COLO829 (cell line): ENCODE measurements around the gene CTBP1.

Experiments used
- DNase-seq: peaks from one replicate; pipeline ENCODE4 v3.0.0; 2012; ENCODE audit warnings: low spot score

Gene CTBP1

DNA sequence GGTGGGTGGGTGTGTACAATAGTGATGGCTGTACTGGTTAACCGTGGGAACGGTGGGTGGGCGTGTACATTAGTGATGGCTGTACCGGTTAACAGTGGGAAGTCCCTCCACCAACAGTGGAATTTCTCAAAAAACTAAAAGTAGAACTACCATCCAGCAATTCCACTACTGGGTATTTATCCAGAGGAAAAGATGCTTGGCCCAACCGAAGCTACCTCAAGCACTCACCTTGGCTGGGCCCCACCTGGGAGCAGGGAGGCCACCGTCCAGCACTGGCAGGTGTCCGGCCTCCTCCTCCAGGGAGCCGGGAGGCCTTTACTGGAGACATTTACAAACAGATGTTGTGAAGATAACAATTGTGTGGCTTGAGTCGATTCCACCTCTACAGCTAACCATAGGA is 34.8 kb upstream of the CTBP1 start:
- no peak for DNase-seq

- no peak for DNase-seq
Measured at GRCh38 chr4:1279253-1279652, 30.3 kb upstream of the CTBP1 start.

GRCh38 chr4:1277667-1278665 is 29.0 kb upstream of the CTBP1 start:
- DNase-seq: no peak

DNA sequence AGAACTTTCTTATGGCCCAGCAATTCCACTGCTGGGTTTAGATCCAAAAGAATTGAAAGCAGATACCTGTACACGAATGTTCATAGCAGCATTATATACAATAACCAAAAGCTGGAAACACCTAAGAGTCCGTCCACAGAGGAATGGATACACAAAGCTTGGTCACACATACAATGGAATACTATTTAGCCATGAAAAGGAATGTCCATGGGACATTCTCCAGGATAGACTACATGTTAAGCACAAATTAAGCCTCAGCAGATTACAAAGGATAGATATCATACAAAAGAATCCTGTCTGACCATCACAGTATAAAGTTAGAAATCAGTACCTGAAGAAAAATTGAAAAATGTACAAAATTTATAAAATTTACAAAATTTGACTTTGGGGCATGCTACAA is 28.1 kb upstream of the CTBP1 start:
- no peak for DNase-seq

DNA sequence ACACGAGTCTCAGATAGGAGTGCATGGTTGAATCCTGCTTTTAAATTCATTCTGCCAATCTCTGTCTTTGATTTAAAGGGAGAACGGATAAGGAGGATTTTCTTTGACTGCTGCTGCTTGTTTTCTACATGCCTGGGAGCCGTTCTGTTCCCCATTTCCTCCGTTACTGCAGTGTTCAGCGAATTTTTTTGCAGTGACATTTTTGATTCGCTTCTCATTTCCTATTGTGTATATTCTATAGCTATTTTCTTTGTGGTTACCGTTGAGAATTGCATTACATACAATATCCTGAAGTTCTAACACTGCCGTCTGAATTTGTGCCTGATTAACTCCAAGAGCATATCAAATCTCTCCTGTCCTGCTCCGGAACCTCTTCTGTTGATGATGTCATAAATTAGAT is 25.9 kb upstream of the CTBP1 start:
- no peak for DNase-seq

DNA sequence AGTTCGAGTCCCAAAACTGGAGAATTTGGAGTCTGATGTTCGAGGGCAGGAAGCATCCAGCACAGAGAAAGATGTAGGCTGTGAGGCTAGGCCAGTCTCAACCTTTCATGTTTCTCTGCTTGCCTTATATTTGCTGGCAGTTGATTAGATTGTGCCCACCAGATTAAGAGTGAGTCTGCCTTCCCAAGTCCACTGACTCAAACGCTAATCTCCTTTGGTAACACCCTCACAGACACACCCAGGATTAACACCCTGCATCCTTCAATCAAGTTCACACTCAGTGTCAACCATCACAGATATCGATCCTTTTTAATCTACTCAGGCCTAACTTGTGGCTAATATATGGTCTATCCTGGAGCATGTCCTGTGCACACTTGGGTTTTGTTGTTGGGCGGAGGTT is 22.8 kb upstream of the CTBP1 start:
- no peak for DNase-seq

GRCh38 chr4:1269209-1269608 is 20.3 kb upstream of the CTBP1 start:
- DNase-seq: no peak

GRCh38 chr4:1266881-1267763 is 18.2 kb upstream of the CTBP1 start:
- DNase-seq: no peak

- DNase-seq: no peak
Measured at GRCh38 chr4:1265351-1265750, 16.4 kb upstream of the CTBP1 start.

DNA sequence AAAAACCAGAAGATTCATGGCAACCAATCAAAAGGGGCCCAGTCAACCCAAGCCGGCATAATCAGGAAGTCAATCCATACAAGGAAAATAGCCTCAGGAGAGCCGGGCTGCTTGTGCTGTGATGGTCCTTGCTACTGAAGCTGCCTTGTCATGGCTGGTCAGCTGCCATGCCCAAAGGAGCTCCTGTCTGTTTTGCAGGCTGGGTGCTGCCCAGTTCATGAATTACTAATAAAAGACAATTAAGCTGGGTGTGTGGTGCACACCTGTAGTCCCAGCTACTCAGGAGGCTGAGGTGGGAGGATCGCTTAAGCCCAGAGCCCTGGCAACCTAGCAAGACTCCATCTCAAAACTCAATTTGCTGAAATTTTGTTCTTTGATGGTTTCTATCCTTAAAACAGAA is 16.0 kb upstream of the CTBP1 start:
- DNase-seq: no peak

- DNase-seq: no peak
Measured at GRCh38 chr4:1261107-1261928, 12.4 kb upstream of the CTBP1 start.

DNA sequence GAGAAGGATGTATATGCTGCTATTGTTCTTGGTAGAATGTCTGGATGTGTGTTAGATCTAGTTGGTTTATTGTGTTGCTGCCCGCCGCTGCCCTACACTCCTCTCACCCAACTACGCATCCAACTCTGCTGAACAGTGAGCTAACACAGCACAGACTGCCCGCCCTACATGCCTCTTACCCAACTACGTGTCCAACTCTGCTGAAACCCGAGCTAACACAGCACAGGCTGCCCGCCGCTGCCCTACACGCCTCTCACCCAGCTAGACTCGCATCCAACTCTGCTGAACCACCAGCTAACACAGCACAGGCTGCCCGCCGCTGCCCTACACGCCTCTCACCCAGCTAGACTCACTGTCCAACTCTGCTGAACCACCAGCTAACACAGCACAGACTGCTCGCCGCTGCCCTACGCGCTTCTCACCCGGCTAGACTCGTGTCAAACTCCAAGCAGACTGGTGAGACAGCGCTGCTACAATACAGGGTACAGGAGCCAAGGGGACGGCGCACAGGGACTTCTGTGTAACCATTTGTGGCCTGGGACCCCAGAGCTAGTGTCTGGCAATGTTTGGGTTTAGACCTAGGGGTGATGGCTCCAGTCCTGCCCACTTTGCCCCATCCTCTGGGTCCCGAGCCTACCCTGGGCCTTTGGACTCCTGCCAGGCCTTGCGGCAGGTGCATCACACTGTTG is 11.6 kb upstream of the CTBP1 start:
- DNase-seq: no peak

- DNase-seq: no peak
Measured at GRCh38 chr4:1259966-1260365, 11.0 kb upstream of the CTBP1 start.

DNA sequence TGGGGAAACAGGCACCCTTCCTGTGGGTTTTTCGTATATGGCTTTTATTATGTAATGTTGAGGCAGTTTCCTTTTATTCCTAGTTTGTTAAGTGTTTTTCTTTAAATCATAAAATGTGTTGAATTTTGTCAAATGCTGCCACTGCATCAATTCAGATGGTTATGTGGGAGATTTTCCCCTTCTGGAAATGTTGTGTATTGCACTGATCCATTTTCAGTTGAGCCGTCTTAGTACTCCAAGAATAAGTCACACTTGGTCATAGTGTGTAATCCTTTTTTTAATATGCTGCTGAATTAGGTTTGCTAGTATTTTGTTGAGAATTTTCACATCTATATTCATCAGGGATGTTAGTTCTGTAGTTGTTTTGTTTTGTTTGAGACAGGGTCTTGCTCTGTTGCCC is 9.5 kb upstream of the CTBP1 start:
- no peak for DNase-seq

GRCh38 chr4:1255699-1256098 is 6.8 kb upstream of the CTBP1 start:
- no peak for DNase-seq

DNA sequence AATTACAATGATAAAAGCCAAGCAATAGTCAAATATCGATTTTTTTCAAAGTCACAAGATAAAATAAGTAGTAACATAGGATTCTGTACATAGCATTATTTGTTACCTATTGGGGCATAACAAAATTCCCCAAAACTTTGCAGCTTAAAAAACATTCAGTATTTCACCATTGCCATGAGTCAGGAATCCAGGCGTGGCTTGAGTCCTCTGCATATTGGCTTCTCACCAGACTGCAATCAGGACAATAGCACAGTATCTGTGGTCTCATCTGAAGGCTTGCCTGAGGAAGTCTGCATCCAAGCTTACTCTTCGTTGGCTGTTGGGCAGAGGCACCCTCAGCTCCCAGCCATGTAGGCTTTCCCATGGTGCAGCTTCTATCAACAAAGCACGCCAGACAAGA is 6.2 kb upstream of the CTBP1 start:
- DNase-seq: no peak

- no peak for DNase-seq
Measured at GRCh38 chr4:1253831-1254230, 4.9 kb upstream of the CTBP1 start.

GRCh38 chr4:1252928-1253492 is 4.1 kb upstream of the CTBP1 start:
- DNase-seq: no peak

DNA sequence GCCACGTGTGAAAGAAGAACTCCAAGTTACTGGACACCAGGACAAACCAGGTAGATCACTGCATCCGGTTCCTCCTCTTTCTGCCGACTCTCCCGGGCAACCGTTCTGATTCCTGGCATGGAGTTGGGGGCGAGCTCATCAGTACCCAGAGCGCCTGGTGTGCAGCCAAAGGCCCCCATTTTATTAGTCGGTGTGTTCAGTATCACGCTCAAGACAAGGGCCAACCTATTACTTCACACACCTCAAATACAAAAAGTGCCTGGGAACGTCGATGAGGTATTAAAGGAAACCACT is 2.8 kb upstream of the CTBP1 start:
- no peak for DNase-seq

DNA sequence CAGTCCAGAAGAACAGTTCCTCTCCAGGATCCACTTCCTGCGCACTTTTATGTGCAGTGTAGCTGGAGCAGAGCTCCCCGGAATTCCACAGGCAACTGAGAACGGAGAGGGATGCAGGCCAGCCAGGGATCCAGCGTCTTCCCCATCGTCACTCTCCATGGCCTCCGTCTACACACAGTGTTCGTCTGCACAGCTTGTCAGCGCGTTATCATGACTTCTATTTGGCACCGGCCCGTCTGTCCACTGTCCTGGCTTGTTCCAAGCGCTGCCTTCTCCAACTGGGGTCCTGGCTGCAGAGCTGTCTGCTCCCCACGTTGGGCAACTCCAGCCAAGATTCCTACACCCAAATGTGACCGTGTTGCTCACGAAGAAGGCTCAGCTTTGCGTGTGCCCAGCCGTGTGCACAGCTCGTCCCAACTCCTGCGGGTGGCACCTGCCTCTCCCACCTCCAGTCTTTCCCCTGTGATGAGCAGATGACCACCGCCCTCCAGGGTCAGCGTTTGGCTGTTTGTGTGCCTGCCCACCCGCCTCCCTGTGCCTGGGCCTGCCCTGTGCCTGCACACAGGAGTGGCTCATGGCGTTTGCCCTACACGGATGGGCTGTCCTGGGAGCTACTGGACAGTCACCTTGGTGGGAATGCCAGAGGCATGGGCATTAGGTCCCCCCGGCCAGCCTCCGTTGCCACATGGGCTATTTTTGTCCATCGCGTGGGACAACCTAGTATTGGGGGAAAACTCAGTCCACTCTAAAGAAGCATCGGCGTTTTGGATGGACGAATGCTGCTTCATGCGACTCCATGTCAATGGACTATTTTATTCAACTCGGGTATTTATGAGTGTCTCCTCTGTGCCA is 2.2 kb upstream of the CTBP1 start:
- no peak for DNase-seq

GRCh38 chr4:1250527-1250812 is 1.5 kb upstream of the CTBP1 start:
- DNase-seq: no peak
